Adipocyte (in vitro differentiated cells): Measurements from ENCODE around the gene SNAPC4.

Source experiments
- DNase-seq: peaks from one replicate; pipeline ENCODE4 v3.0.0-alpha.2; 2015; ENCODE audit warnings: low read depth
- H3K27me3 ChIP-seq: replicated peaks from 2 replicates; pipeline ENCODE4 v1.7.0; 2013; ENCODE audit warnings: mild to moderate bottlenecking, low read length, moderate library complexity; ENCODE audit not compliant: control insufficient read depth, insufficient read depth
- H3K36me3 ChIP-seq: 2 replicates; pipeline ENCODE4 v1.7.0; 2013; ENCODE audit warnings: low read length, mild to moderate bottlenecking, moderate library complexity; ENCODE audit not compliant: control insufficient read depth, insufficient read depth, severe bottlenecking
- H3K4me1 ChIP-seq: 2 replicates; pipeline ENCODE4 v1.7.0; 2013; ENCODE audit warnings: mild to moderate bottlenecking, low read length, moderate library complexity; ENCODE audit not compliant: control insufficient read depth, insufficient read depth
- H3K4me3 ChIP-seq: 2 replicates; pipeline ENCODE4 v1.7.0; 2013; ENCODE audit warnings: mild to moderate bottlenecking, low read length, moderate library complexity
- H3K9ac ChIP-seq: 2 replicates; pipeline ENCODE4 v1.7.0; 2013; ENCODE audit warnings: mild to moderate bottlenecking, low read length, moderate library complexity
- H3K9me3 ChIP-seq: 2 replicates; pipeline ENCODE4 v1.7.0; 2013; ENCODE audit warnings: mild to moderate bottlenecking, low read length, moderate library complexity; ENCODE audit not compliant: control insufficient read depth

SNAPC4 gene

DNA sequence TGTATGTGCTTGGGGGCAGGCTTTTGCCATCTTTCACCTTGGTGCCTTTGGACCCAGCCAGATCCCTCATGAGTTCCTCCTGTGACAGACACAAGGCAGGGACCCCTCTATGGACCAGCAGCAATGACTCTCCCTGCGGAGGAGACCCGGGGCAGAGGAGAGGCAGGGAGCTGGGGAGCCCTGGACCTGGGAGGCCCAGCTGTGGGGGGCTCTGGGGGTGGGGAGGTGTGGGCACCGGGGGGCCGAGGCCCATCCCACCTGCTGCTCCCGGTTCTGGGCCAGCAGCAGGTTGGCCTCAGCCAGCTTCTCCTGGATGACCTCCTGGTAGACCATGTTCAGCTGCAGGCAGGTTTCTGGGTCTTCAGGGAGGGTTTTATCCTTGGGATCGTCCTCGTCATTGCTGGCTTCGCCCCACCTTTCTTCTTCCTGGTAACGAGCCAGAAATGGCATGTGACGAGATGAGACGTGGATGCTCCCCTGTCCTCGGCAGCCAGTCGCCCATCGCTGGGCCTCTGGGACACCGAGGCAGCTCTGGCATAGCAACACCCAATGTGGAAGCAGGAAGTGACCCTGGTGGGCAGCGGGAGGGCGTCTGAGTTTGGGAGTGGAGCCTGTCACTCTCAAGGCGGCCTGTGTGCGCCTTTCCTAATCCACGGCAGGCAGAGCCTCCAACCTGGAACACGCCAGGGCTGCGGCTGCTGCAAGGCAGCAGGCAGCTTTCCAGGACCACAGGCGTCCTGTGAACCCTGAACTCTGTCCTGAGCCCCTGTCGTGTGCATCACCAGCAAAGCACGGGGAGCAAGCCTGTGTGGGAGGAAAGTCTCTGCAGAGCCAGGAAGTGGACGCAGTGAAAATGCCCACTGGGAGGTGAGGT is 4.4 kb downstream of the SNAPC4 start:
- no peak overlapping the region for H3K4me3 ChIP-seq
- H3K9me3 ChIP-seq = no peaks in the 10 kb centered on the region
- H3K36me3 ChIP-seq = peaks cover 36% of the 10 kb centered on the region
- H3K9ac ChIP-seq = peak overlapping the region; percentile 57
- H3K27me3 ChIP-seq = no peaks in the 10 kb centered on the region
- DNase-seq = no peak
- H3K4me1 ChIP-seq = peaks cover 50% of the 10 kb centered on the region

DNA sequence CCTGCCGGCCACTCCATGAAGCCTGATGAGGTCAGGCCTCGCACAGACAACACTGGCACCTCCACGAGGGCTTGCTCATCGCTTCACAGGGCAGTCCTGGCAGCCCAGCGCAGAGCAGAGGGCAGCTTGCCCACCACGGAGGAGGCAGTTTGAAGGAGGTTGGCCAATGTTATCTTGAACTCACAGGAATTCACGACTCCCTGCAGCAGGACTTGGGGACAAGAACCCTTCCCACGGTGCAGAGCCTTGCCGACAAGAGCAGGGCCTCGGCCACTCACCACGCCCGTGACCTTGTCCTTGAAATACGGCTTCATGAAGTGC is 5.0 kb downstream of the SNAPC4 start:
- peaks cover 37% of the 10 kb centered on the region for H3K36me3 ChIP-seq
- H3K4me1 ChIP-seq = peaks cover 47% of the 10 kb centered on the region
- peak overlapping the region; percentile 57 for H3K9ac ChIP-seq
- H3K4me3 ChIP-seq = no peak overlapping the region
- no peak for DNase-seq
- no peaks in the 10 kb centered on the region for H3K27me3 ChIP-seq
- no peaks in the 10 kb centered on the region for H3K9me3 ChIP-seq

DNA sequence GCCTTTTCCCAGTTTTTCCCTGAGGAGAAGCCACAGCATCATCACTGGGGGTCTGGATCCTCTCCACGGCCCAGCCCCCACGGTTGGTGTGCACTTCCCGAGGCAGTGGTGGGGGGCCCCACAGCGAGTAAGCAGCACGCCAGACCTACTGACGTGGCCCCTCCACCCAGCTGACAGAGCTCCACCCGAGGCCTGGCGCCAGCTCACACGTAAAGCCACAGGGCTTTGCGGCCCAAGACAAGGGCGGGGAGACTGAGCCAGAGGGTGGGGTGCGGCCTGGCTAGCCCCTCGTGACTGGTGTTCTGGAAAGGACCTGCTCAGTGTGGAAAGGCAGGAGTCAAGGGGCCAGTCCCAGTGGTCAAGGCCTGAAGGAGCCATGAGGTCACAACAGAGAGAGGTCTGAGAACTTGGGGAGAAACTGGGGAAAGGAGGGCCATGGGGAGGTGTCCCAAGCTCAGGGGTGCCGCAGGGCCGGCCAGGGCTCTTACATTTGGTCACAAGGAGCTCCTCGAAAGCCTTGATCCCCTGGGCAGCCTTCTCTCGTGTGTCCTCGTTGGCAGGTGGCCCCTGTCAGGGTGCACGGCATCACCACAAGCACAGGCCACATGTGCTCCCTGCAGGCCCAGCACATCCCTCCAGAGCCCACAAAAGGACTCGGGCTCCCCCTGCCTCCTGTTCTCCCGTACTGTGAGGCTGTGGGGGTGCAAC is 5.5 kb downstream of the SNAPC4 start:
- no peaks in the 10 kb centered on the region for H3K27me3 ChIP-seq
- peak overlapping the region; percentile 76 for H3K9ac ChIP-seq
- no peaks in the 10 kb centered on the region for H3K9me3 ChIP-seq
- no peak for DNase-seq
- peaks cover 42% of the 10 kb centered on the region for H3K36me3 ChIP-seq
- H3K4me3 ChIP-seq = no peak overlapping the region
- peaks cover 47% of the 10 kb centered on the region for H3K4me1 ChIP-seq

DNA sequence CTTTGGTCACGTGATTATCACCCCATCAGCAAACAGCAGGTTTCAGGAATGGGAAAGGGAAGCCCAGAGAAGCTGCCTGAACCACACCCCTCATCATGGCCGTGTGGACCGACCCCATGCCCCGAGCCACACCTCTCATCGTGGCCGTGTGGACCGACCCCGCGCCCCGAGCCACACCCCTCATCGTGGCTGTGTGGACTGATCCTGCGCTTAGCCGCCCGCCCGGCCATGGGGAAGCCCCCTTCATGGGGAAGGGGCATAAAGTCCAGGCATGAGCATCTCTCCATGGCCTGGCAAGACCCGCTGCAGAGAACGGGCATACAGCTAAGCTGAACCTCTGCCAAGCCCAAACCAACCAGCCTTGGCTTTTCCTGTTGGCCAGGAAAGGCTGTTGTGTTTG is 6.4 kb downstream of the SNAPC4 start:
- Histone ChIP-seq H3K36me3 (peaks cover 52% of the 10 kb centered on the region), H3K9ac (peak overlapping the region; percentile 76), H3K27me3 (no peaks in the 10 kb centered on the region), H3K9me3 (no peaks in the 10 kb centered on the region), H3K4me3 (peak overlapping the region; percentile 34), H3K4me1 (peaks cover 39% of the 10 kb centered on the region)
- no peak for DNase-seq

DNA sequence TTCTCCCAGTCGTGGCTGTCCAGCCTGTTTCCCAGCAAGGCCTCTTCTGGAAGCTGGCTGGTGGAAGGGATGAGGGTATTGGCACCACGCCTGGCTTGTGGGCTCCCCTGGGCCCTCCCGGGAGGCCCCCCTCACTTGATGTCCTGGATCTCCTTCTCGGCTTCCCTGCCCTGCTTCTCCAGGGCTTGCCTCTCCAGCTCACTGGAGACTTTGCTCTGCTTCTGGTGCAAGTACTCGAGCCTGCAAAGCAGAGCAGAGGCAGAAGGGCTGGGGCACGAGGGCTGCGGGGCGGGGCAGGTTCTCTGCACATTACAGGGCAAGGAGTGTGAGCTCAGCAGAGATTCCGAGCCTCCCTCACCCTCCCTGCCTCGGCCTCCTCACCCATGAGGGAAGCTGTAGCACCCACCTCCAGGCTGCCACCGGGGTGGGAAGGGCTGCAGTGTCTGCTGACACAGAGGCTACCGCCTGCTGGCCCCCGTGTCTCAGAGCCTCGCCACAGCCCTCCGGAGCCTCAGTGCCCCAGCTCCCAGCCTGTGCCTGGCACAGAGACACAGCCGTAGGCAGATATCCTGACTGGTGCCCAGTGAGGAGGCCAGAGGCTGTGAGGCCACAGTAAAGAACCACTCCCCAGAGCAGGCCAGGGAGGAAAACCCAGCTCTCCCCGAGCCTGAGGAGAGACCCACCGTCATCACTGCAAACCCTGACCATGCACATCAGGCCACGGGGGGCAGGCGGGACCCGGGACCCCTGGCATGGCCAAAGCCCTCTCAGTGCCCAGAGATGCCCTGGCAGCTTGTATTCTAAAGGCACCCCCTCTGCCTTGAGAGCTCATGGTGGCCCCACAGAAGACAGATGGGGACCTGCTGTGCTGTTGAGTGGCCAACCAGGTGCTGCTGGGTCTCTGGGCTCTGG is 7.2 kb downstream of the SNAPC4 start:
- H3K9ac ChIP-seq = peak overlapping the region; percentile 76
- peaks cover 38% of the 10 kb centered on the region for H3K4me1 ChIP-seq
- H3K36me3 ChIP-seq = peaks cover 55% of the 10 kb centered on the region
- H3K27me3 ChIP-seq = no peaks in the 10 kb centered on the region
- no peak overlapping the region for H3K4me3 ChIP-seq
- H3K9me3 ChIP-seq = no peaks in the 10 kb centered on the region
- no peak for DNase-seq

DNA sequence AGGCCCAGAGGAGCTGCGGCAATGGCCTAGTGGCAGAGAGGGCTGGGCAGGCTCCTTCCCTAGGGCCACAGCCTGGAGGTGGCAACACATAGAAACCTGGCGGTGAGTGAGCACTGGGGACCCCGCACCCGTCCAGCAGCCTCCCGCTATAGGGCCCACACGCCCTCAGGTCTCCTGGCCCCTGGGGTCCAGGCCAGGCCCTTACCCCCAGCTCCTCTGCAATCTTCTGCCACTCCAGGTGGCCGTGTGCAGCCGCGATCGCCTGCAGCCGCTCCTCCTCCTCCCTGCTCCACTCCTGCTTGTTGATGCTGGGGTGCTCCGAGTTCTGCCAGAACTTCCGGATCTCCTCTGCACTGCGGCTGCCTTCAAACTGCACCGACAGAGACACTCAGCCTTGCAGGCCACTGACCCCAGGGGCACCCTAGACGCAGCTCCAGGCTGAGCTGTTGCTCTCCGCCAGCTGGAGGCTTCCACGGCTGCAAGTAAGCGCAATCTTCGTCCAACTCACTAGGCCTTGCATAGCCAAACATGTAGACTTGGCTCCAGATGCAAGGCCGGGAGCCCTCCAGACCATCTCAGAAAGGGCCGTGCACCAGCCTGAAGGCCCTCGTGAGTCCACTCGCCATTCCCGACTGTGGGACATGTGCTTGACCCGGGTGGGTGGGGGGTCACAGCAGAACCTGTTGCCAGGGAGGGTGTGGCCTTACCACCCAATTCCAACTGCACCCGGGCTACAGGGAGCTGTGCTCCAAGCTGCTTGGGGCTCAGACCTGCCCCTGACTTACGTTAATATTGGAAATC is 8.0 kb downstream of the SNAPC4 start:
- no peak overlapping the region for H3K4me3 ChIP-seq
- peak overlapping the region; percentile 44 for H3K9ac ChIP-seq
- no peak for DNase-seq
- peaks cover 38% of the 10 kb centered on the region for H3K4me1 ChIP-seq
- peaks cover 58% of the 10 kb centered on the region for H3K36me3 ChIP-seq
- no peaks in the 10 kb centered on the region for H3K9me3 ChIP-seq
- no peaks in the 10 kb centered on the region for H3K27me3 ChIP-seq

DNA sequence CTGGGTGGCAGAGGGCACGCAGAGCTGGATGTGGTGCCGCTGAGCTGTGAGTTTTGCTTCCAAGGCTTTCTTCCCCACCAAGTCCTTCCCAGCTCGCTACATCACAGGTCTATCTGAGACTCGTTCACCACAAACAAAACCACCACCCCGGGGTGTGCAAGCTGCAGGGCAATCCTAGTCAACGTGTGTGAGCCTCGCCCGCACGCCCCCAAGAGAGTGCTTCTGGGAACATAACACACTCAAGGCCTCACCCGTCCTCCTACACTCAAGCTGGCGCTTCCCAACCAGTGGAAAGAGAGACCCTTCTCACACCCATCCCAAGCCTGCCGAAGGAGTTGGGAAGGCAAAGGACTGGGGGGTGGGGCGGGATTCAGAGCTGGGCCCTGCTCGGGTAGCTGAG is 10.6 kb downstream of the SNAPC4 start:
- Histone ChIP-seq H3K4me1 (peaks cover 30% of the 10 kb centered on the region), H3K27me3 (no peaks in the 10 kb centered on the region), H3K9me3 (no peaks in the 10 kb centered on the region), H3K4me3 (no peak overlapping the region), H3K36me3 (peaks cover 55% of the 10 kb centered on the region), H3K9ac (no peak overlapping the region)
- DNase-seq = no peak

DNA sequence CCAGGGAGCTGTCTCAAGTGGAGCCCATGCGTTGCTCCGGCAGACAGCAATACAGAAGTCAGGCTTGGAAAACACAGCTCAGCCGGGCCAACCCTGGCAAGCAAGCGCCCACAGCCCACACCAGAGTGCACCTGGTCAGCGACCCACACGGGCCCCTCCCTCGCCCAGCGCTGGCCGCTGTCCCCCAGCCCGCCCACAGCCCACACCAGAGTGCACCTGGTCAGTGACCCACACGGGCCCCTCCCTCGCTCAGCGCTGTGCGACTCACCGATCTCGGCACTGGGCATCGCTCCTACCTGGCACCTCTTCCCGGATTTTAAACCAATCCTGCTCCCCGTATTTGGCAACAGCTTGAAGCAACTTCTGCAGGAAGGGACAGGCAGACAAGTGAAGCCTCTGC is 12.8 kb downstream of the SNAPC4 start:
- no peaks in the 10 kb centered on the region for H3K27me3 ChIP-seq
- no peaks in the 10 kb centered on the region for H3K9me3 ChIP-seq
- no peak overlapping the region for H3K4me3 ChIP-seq
- peaks cover 74% of the 10 kb centered on the region for H3K36me3 ChIP-seq
- no peak overlapping the region for H3K9ac ChIP-seq
- peaks cover 11% of the 10 kb centered on the region for H3K4me1 ChIP-seq
- no peak for DNase-seq

DNA sequence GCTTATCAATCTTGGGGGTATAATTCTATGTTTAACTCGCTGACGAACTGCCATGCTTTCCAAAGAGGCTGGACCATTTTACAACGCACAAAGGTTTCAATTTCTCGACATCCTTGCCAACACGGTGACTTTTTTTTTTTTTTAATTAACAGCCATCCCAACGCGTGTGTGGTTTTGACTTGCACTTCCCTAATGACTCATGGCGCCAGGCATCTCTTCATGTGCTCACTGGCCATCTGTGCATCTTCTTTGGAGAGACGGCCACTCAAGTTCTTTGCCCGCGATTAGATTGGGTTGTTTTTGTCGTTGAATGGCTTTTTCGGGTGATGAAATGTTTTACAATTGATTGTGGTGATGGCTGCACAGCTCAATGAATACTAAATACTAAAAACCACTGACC is 14.0 kb downstream of the SNAPC4 start:
- H3K4me1 ChIP-seq = no peaks in the 10 kb centered on the region
- peaks cover 78% of the 10 kb centered on the region for H3K36me3 ChIP-seq
- no peak for DNase-seq

DNA sequence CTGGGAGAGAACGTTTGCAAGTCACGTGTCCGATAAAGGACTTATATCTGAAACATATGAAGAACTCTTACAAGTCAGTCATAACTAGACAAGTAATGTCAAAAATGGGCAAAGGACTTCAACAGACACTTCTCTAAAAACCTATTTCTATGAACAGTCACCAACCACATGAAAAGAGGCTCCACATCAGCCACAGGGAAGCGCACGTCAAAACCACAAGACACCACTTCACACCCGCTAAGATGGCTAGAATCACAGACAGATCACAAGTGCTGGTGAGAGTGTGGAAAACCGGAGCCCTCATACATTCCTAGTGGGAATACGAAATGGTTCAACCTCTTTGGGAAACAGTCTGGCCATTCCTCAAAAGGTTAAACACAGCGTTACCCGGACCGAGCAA is 15.0 kb downstream of the SNAPC4 start:
- Histone ChIP-seq H3K9ac (no peak overlapping the region), H3K36me3 (peaks cover 85% of the 10 kb centered on the region), H3K4me1 (no peaks in the 10 kb centered on the region), H3K27me3 (no peaks in the 10 kb centered on the region), H3K4me3 (no peak overlapping the region), H3K9me3 (no peaks in the 10 kb centered on the region)
- DNase-seq = no peak

More for the DNA sequence above, 14.0 kb downstream of the SNAPC4 start:
- H3K9ac ChIP-seq = no peak overlapping the region
- H3K9me3 ChIP-seq = no peaks in the 10 kb centered on the region
- H3K27me3 ChIP-seq = no peaks in the 10 kb centered on the region
- H3K4me3 ChIP-seq = no peak overlapping the region
